HFF-Myc (cell line): ENCODE results near the gene TRIM33.
"Not testable (repeated sequence)": the region's sequence is repeated elsewhere in the genome, so short reads cannot be mapped to it uniquely, and the experiment has no call there.

ENCODE experiments used
- DNase-seq: peaks from one replicate; pipeline ENCODE4 v3.0.0-alpha.2; 2011; ENCODE audit warnings: low read depth; ENCODE audit errors: extremely low read depth
- H3K4me3 ChIP-seq: replicated peaks from 2 replicates; pipeline ENCODE4 v1.5.1; 2011; ENCODE audit warnings: low read depth, mild to moderate bottlenecking, control low read depth, low read length
- TF ChIP-seq, protein P1 (sequence below): IDR thresholded peaks from 2 replicates; pipeline ENCODE4 v1.5.1; 2012; ENCODE audit warnings: mild to moderate bottlenecking, low read depth, low read length, control low read depth; ENCODE audit errors: missing control alignments

TRIM33 gene

GRCh38 chr1:114490274-114490693, 20.7 kb downstream of the TRIM33 start:
- DNase-seq = no peak
- TF ChIP-seq, protein P1, sequence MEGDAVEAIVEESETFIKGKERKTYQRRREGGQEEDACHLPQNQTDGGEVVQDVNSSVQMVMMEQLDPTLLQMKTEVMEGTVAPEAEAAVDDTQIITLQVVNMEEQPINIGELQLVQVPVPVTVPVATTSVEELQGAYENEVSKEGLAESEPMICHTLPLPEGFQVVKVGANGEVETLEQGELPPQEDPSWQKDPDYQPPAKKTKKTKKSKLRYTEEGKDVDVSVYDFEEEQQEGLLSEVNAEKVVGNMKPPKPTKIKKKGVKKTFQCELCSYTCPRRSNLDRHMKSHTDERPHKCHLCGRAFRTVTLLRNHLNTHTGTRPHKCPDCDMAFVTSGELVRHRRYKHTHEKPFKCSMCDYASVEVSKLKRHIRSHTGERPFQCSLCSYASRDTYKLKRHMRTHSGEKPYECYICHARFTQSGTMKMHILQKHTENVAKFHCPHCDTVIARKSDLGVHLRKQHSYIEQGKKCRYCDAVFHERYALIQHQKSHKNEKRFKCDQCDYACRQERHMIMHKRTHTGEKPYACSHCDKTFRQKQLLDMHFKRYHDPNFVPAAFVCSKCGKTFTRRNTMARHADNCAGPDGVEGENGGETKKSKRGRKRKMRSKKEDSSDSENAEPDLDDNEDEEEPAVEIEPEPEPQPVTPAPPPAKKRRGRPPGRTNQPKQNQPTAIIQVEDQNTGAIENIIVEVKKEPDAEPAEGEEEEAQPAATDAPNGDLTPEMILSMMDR = no peak
- no peak overlapping the region for H3K4me3 ChIP-seq

GRCh38 chr1:114488739-114489138, 22.3 kb downstream of the TRIM33 start:
- no peak overlapping the region for H3K4me3 ChIP-seq
- DNase-seq = no peak
- TF ChIP-seq, protein P1 = no peak

DNA sequence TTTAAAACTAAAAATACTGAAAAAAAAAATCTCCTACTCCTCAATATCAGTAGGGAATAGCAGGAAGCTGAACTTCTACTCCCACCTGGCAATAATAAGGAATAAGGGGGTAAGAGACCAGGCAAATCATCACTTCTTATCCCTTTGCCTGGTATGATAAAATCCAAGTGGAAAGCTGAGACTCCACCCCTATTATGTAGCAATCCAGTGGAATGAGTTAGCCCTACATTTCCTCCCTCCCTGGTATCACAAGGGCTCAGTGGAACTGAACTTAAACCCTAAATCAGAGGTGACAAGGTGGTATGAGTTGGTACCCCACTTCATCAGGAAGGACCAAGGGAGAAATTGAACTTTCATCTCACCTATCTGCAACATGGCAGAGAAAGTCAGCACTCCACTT, 25.7 kb downstream of the TRIM33 start:
- TF ChIP-seq, protein P1 = no peak
- no peak for DNase-seq
- H3K4me3 ChIP-seq = no peak overlapping the region

DNA sequence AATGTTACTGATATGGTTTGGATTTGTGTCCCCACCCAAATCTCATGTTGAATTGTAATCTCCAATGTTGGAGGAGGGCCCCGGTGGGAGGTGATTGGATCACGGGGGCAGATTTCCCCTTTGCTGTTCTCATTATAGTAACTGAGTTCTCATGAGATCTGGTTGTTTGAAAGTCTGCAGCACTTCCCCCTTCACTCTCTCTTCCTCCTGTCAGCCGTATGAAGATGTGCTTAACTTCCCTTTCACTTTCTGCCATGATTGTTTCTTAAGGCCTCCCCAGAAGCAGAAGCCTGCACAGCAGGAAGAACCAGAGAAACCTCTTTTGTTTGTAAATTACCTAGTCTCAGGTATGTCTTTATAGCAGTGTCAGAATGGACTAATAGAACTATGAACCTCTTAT, 28.4 kb downstream of the TRIM33 start:
- TF ChIP-seq, protein P1 = no peak
- no peak overlapping the region for H3K4me3 ChIP-seq
- no peak for DNase-seq

DNA sequence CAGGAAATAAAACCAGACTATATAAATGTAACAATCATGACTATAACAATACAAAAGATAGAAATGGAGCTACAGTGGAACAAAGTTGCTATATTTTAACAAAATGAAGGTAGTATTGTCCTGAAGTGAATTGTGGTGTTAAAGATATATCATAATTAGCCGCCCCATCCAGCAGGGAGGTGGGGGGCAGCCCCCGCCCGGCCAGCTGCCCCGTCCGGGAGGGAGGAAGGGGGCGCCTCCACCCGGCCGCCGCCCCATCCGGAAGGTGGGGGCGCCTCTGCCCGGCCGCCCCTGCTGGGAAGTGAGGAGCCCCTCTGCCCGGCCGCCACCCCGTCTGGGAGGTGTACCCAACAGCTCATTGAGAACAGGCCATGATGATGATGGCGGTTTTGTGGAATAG, 31.4 kb downstream of the TRIM33 start:
- not testable (repeated sequence) for H3K4me3 ChIP-seq, DNase-seq

DNA sequence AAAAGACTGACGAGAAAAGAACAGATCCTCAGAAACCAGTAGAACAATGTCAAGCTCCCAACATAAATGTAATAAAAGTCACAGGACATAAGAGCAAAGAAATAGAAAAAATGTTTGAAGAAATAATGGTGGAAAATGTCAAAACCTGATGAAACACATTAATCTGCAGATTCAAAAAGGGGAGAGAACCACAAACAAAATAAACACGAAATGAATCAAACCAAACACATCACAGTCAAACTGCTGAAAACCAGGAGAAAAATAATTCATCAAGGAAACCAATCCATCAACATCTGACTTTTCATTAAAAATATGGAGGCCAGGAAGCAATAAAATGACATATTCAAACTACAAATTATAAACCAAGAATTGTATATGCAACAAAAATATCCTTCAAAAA, 31.9 kb downstream of the TRIM33 start:
- H3K4me3 ChIP-seq = no peak overlapping the region
- no peak for DNase-seq
- TF ChIP-seq, protein P1 = no peak

GRCh38 chr1:114473796-114474195, 37.2 kb downstream of the TRIM33 start:
- TF ChIP-seq, protein P1 = no peak
- no peak for DNase-seq
- H3K4me3 ChIP-seq = no peak overlapping the region

- no peak for DNase-seq
- H3K4me3 ChIP-seq = no peak overlapping the region
- TF ChIP-seq, protein P1 = no peak
These were observed 38.6 kb downstream of the TRIM33 start for GRCh38 chr1:114472408-114472807.
